ENCODE data around the gene SIN3A. TPM values are rescaled to one million over a fixed set of nuclear protein-coding genes. Genes with fewer than 3 reads are reported as not detected.
"Not testable (repeated sequence)": the region's sequence is repeated elsewhere in the genome, so short reads cannot be mapped to it uniquely, and the experiment has no call there.

SIN3A gene
- total and polyA plus RNA-seq, 10 donors, result 8.2 to 90.2 (median 79.7) TPM

- no peak overlapping the region for H3K4me3 ChIP-seq
- WGBS, 5 donors, result 87 to 99% (median 95%) methylated on average over 2 of the region's 2 CpGs
- no peak for TF ChIP-seq POLR2AphosphoS5 (IDR thresholded peaks at IDR 0.05)
- no peak for TF ChIP-seq POLR2A (IDR thresholded peaks at IDR 0.05)
- TF ChIP-seq CTCF (IDR thresholded peaks at IDR 0.05 in 8 of 11, conservative IDR thresholded peaks at IDR 0.05 in 3 of 11), result no peak
- H3K27ac ChIP-seq, result no peak overlapping the region
- no peaks in the 10 kb centered on the region for H3K9me3 ChIP-seq
- H3K4me1 ChIP-seq, result peaks cover 0 to 8% (median 2%) of the 10 kb centered on the region in 6 donors
- H3K36me3 ChIP-seq, result peaks cover 0 to 72% (median 17%) of the 10 kb centered on the region in 6 donors
- intact Hi-C loops (cut with DNase I; ENCODE audit: low total_unique reads), result no loop called here
- no peaks in the 10 kb centered on the region for H3K27me3 ChIP-seq (replicated peaks in 1 of 7)
- DNase-seq, result no peak
Observed at GRCh38 chr15:75479670-75480069, 28.2 kb upstream of the SIN3A start.

GRCh38 chr15:75477094-75477493 is 25.6 kb upstream of the SIN3A start:
- H3K27ac ChIP-seq; H3K4me3 ChIP-seq; H3K9me3 ChIP-seq; H3K4me1 ChIP-seq; H3K27me3 ChIP-seq (replicated peaks in 1 of 7); intact Hi-C loops (cut with DNase I; ENCODE audit: low total_unique reads); DNase-seq: not testable (repeated sequence)
- WGBS, 5 donors, result 95 to 98% (median 98%) methylated on average over 5 of the region's 5 CpGs
- H3K36me3 ChIP-seq, result peaks cover 0 to 84% (median 36%) of the 10 kb centered on the region in 6 donors

GRCh38 chr15:75468913-75469598 is 17.6 kb upstream of the SIN3A start:
- WGBS, 5 donors, result 82 to 97% (median 85%) methylated on average over 2 of the region's 2 CpGs
- TF ChIP-seq POLR2A (IDR thresholded peaks at IDR 0.05) (no peak), POLR2AphosphoS5 (IDR thresholded peaks at IDR 0.05) (no peak), CTCF (IDR thresholded peaks at IDR 0.05 in 8 of 11, conservative IDR thresholded peaks at IDR 0.05 in 3 of 11) (no peak)
- DNase-seq, result no peak

GRCh38 chr15:75460646-75461045 is 9.2 kb upstream of the SIN3A start:
- 78 to 94% (median 87%) methylated on average over 4 of the region's 4 CpGs for WGBS, 5 donors
- H3K27me3 ChIP-seq (replicated peaks in 1 of 7), result no peaks in the 10 kb centered on the region
- H3K36me3 ChIP-seq, result peaks cover 0 to 7% (median 0%) of the 10 kb centered on the region in 6 donors
- H3K9me3 ChIP-seq, result no peaks in the 10 kb centered on the region
- no peak for TF ChIP-seq CTCF (IDR thresholded peaks at IDR 0.05 in 8 of 11, conservative IDR thresholded peaks at IDR 0.05 in 3 of 11)
- no peak for TF ChIP-seq POLR2A (IDR thresholded peaks at IDR 0.05)
- TF ChIP-seq POLR2AphosphoS5 (IDR thresholded peaks at IDR 0.05), result no peak
- intact Hi-C loops (cut with DNase I; ENCODE audit: low total_unique reads), result no loop called here
- H3K4me1 ChIP-seq, result peaks cover 4 to 16% (median 11%) of the 10 kb centered on the region in 6 donors
- no peak overlapping the region for H3K27ac ChIP-seq
- H3K4me3 ChIP-seq, result no peak overlapping the region
- DNase-seq, result no peak

More at GRCh38 chr15:75468913-75469598, 17.6 kb upstream of the SIN3A start:
- intact Hi-C loops (cut with DNase I; ENCODE audit: low total_unique reads), result no loop called here
- H3K27me3 ChIP-seq (replicated peaks in 1 of 7), result no peaks in the 10 kb centered on the region
- H3K4me1 ChIP-seq, result peaks cover 0 to 13% (median 6%) of the 10 kb centered on the region in 6 donors
- no peaks in the 10 kb centered on the region for H3K9me3 ChIP-seq
- no peak overlapping the region for H3K4me3 ChIP-seq
- H3K36me3 ChIP-seq, result peaks cover 0 to 91% (median 63%) of the 10 kb centered on the region in 6 donors
- H3K27ac ChIP-seq, result peak overlapping the region in 2 of 8 donors; percentile 6 to 27

All from spleen (tissue), 11 donors.